GM19035 (cell line): ENCODE results near the gene PCK1.

Source experiments
- ATAC-seq: cut with Tn5 transposase; IDR thresholded peaks from one replicate; pipeline ENCODE4 v1.9.1; 2021; ENCODE audit not compliant: unreplicated experiment

PCK1 gene

GRCh38 chr20:57536120-57536708 lies 24.7 kb upstream of the PCK1 start:
- no peak for ATAC-seq

GRCh38 chr20:57536771-57537724 lies 23.9 kb upstream of the PCK1 start:
- no peak for ATAC-seq

- ATAC-seq = no peak
Observed at GRCh38 chr20:57537822-57538221, 23.1 kb upstream of the PCK1 start.

GRCh38 chr20:57539889-57540288 lies 21.0 kb upstream of the PCK1 start:
- ATAC-seq = no peak

GRCh38 chr20:57540890-57541580 lies 19.9 kb upstream of the PCK1 start:
- no peak for ATAC-seq

GRCh38 chr20:57543754-57544153 lies 17.2 kb upstream of the PCK1 start:
- ATAC-seq = no peak

GRCh38 chr20:57544838-57545564 lies 15.9 kb upstream of the PCK1 start:
- no peak for ATAC-seq

- ATAC-seq = no peak
Observed at GRCh38 chr20:57545927-57546662, 14.8 kb upstream of the PCK1 start.

GRCh38 chr20:57546956-57547649 lies 13.8 kb upstream of the PCK1 start:
- no peak for ATAC-seq

GRCh38 chr20:57548177-57549058 lies 12.5 kb upstream of the PCK1 start:
- no peak for ATAC-seq

- no peak for ATAC-seq
Observed at GRCh38 chr20:57552471-57552870, 8.4 kb upstream of the PCK1 start.

GRCh38 chr20:57553376-57554018 lies 7.4 kb upstream of the PCK1 start:
- no peak for ATAC-seq

- no peak for ATAC-seq
Observed at GRCh38 chr20:57555457-57556184, 5.3 kb upstream of the PCK1 start.

GRCh38 chr20:57556980-57557274 lies 4.0 kb upstream of the PCK1 start:
- ATAC-seq = no peak

- no peak for ATAC-seq
Observed at GRCh38 chr20:57557926-57558613, 2.8 kb upstream of the PCK1 start.

- no peak for ATAC-seq
Observed at GRCh38 chr20:57558614-57559288, 2.2 kb upstream of the PCK1 start.

GRCh38 chr20:57559289-57559634 lies 1.6 kb upstream of the PCK1 start:
- no peak for ATAC-seq
